Measurements from ENCODE around the gene PDSS1.
"Not testable (repeated sequence)": the region's sequence is repeated elsewhere in the genome, so short reads cannot be mapped to it uniquely, and the experiment has no call there.

Gene PDSS1

DNA sequence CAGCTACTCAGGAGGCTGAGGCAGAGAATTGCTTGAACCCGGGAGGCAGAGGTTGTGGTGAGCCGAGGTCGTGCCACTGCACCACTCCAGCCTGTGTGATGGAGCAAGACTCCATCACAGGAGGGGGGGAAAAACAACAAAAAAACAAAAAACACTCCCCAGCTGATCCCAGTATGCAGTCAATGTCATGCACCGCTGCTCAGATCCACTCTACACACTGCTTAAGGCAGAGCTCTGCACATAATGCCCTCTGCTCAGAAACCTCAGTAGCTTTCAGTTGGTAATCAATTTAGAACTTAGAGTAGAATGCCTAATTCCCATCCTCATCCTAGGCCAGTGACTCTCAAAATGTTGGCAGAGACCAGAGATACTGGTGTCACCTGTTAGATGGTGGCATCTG is 43.9 kb downstream of the PDSS1 start:
- no peak for DNase-seq

DNA sequence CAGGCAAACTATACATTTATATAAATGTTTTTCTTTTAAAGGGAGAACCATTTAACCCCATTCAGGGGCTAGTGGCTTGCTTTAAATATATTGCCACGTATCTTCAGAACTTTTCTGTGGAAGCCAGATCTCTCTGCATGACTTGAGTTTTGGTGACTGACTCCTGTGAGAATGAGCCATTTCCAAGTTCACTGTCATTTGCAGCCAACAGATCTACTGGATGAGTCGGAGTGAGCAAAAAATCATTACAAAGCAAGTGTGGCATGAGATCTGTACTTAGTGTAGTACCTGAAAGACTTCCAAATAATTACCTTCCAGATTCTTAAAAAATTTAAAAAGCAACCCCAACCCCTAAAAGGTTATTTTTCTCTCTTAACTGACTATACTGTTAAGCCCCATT is 45.6 kb downstream of the PDSS1 start:
- no peak for DNase-seq

DNA sequence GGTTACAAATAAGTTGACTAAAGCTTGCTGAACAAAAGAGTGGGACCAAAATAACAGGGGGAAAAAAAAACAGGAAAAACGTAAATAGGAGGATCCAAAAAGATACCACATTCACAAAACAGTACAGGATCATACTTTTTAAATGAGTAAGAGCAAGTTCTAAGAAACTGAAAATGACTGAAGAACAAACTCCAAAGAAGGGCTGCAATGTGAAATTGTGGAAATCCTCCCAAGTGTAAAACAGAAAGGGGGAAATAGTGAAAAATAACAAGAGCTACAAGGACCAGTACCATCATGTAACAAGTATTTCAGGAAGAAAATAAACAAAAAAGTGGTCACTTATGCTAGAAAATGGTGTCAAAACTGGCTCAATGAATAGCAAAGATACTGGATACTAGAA is 46.3 kb downstream of the PDSS1 start:
- DNase-seq: no peak

DNA sequence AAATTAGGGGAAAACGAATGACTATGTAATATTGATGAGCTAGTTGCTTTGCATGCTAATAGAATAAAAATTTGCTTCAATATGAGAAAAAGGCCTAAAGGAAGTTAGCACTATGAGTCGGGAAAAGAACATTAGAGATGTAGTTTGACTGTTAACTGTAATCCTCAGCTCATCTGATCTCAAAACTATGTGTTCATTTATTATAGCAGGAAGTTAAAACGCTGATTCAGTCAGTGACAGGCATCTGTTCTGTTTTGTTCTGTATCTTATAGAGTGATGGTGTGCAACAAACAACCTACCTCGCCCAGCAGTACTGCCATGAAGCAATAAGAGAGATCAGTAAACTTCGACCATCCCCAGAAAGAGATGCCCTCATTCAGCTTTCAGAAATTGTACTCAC is 48.6 kb downstream of the PDSS1 start:
- DNase-seq: no peak

DNA sequence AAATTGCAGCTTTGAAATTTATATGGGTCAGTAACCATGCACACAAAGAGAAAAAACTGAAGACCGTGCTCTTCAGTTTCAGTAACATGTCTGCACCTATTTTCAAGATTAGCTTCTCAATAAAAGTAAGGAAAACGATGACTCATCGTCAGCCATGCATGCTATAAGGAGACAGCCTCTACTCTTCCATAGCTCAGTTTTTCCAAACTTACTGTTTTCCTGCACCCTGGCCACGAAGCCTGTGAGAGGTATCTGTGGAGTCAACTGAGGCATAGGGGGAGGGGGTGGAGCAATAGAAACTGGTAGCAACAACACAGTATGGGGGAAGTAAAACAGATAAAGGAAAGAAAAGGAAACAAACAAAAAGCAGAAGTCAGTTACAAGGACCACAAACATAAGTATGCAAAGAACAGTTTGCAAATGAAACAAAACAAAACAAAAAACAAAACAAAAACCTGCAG is 58.0 kb downstream of the PDSS1 start:
- no peak for DNase-seq

DNA sequence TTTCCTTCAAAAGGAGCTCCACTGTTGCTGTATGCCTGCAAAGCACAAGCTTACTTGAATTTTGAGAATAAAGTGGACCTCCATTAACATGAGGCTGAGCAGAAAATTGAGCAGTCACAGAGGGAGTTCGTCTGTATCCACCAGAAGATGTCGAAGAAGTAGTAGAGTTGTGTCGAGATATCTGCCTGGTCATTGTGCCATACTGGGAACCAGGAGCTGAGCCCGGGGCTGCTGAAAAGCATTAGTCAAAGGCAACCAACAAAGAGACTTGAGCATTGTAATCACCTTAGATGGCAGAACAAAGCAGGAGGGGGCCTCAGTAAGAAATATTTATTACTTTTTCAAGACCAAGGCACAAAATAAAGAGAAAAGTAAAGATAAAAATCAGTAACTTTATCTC is 61.5 kb downstream of the PDSS1 start:
- DNase-seq: no peak

DNA sequence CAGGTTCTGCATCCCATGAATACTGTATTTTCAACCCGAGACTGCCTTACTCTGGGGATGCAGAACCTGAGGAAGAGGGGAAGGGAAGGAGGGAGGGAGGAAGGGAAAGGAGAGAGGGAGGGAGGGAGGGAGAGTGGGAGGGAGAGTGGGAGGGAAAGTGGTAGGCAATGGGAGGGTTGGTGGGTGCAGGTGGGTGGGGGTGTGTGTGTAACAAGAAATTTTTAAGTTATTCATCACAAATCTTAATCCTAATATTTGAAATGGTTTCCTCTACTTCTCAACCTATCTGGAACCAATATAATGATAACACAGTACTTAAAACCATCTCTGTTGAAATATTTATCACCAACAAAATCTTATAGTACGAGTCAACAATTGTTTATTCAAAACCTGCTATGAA is 68.0 kb downstream of the PDSS1 start:
- DNase-seq: no peak

DNA sequence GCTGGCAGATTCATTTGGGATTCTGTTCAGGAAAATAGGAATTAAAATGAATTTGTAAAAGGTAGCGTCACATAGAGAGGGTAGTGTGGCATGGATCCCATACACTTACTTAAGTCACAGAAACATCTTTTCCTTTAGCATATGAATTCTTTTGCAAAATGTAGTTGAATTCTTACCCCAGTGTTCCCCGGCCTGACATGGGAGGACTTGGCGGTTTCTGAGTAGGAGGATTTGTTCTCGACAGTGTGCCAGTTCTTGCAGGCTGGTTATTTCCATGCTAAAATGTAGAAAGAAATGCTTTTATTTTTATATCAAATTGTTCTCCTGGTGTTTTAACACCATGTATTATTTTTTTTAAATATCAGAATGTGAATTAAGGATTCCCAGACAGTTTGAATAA is 72.6 kb downstream of the PDSS1 start:
- DNase-seq: no peak

DNA sequence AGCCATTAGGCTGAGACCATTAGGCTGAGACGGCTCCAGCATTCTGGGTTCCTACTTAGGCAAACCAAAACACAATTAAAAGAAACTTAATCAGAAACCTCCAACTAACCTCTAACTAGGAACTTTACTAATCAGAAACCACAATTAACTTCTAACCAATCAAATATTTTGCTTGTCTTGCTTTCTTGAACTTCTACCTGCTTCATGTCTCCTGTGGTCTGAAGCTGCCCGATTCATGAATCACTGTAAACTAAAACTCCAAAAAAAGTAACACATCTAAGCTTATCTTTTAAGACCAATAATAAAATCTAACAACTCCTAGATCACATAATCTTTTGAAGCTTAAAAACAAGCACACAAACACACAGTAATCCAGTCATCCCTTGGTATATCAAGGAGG is 76.1 kb downstream of the PDSS1 start:
- peak; percentile 20 for DNase-seq

DNA sequence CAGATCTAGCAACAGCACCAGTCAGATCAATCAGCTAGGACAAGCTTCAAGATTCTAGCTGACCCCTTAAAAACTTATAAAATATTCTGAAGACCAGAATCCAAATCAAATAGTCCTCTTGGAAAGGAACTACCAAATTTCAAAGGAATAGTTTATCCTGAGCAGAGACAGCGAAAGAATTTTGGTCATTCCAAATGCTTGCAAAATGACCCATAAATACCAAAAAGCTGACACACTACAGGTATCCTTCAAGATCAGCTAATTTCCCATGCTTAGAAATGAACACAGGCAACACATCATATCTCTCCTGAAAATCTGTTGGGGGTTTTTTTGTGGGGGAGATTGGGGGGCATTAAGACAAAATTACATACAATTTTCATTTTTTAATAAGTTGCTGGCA is 78.8 kb downstream of the PDSS1 start:
- no peak for DNase-seq

DNA sequence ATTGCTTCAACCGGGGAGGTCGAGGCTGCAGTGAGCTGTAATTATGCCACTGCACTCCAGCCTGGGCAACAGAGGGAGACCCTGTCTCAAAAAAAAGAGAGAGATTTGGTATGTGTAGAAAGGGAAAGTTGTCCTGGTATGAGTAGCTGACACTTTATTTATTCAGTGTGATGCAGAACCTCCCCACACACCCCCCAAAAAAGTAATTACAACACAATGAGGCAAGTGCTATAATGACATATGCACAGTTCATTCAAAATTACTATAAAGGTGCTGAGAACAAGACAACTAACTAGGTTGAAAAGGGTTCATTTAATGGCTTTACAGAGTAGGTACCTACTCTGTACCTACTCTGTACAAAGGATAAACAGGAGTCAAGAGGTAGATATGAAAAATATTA is 80.2 kb downstream of the PDSS1 start:
- DNase-seq: no peak

DNA sequence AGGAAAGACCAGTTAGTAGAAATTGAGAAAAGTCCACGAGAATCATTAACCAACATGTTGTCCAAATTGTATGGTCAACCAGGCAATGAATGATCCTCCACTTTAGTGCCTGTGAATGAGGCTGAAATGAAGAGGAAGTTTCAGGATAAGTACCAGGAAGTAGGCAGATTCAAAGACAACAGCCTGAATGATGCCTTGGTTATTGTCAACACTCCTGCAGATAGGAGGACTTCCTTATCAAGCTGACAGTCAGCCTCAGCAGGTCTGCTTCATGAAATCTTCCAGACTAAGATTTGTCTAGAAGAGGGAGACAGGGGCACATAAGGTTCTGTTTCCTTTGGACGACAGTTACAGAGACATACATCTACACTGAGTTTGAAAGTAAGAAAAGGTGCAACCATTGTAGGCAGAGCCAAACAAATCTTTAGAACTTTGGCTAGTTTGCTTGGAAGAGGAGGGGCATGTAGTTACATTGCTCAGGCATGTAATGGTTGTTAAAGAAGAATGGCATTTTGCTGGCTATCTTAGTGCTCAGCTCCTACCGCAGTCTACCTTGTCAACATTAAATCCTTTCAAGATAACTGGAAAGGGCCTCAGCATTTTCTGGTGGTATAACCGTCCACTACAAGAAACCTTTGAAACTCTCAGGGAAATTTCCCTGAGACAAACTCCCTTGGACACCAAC is 81.8 kb downstream of the PDSS1 start:
- DNase-seq: no peak

DNA sequence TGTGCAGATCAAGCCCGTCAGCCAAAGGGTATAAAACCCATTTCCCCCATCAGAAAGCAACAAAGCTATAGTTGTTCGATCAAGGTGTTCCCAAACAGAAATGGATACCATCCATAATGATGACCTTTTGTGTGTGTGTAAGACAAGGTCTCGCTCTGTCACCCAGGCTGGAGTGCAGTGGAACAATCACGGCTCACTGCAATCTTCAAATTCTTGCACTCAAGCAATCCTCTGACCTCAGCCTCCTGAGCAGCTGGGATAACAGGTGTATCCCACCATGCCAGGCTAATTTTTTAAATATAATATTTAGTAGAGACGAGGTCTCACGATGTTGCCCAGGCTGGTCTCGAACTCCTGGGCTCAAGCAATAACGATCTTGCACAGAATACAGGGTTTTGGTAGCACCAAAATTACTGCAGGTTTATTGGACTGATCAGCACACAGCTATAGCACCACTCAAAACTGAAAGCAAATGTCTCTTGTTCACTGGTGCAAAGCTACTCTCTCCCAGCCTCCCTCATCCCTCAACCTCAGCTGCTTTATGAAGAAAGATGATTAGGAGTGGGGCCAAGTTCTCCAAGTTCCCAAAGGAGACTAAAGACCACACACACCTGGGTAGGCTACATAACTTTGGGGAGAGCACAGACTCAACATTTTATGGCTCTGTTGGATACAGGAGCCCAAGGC is 82.7 kb downstream of the PDSS1 start:
- DNase-seq: no peak

DNA sequence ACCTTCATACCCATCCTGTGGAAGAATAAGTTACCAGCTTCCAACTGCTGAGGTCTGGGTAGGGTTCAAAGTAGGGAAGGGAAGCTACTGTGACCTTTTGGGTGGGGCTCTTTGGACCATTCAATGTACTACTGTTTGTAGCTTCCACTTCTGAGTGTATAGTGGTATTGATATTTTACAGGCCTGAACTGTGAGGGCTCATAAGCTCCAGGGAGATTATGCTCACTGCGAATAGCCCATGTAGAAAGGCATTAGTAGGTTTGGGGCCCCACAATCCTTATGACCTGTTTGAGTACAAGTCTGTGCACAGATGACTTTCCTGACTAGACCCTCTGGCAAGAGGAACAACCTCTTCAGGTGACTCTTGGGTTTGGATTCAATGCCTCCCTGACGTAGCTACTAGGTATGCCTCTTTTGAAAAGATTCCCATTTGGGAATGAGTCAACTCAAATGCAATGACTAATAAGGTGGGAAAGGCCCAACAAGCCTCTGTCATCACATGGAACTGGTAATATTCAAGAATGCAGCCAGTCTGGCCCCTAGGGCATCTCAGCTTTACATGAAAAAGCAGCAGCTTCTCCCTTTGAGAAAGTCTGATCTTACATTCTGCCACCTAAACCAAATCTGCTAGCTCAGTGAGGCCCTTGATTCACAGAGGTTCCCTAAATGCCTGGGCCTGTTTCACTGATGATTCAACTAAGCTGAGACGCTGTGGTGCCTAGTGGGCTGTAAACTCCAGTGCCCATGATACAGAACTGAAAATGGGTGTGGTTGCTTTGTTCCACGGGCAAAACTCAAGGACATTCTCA is 83.5 kb downstream of the PDSS1 start:
- DNase-seq: peak; percentile 22

DNA sequence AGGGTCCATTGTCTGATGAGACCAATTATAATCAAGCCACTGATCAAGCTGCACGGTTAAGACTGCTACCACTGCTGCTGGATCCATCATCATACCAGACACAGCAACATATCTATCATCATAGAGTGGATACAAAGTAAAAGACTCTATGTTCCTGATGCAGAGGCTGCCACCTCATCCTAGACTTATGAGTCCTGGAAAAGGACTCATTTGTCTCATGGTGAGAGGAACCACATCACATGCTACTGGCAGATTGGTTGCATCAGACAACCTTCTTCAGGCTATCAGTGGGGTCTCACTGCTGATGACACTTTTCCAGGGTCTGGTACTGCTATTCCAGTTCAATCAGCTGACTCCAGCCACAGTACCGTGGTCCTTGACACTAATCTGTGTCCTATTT is 84.3 kb downstream of the PDSS1 start:
- no peak for DNase-seq

DNA sequence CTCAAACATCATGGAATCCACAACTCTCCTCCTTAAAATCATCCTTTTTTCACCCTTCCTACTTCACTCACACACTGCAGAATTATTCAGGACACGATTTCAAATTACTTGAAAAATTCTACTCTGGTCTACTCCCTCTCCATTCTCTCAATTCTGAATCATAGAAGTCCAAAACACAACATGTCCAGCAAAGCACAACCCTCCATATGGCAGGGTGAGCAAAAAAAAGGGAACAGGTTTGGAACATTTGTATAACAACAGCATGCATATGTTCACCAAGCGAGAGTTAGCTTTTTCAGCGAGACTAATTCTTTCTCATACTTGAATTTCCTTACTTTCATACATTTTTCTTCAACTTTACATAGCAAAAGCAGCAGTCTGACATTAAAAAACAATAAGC is 89.9 kb downstream of the PDSS1 start:
- no peak for DNase-seq

DNA sequence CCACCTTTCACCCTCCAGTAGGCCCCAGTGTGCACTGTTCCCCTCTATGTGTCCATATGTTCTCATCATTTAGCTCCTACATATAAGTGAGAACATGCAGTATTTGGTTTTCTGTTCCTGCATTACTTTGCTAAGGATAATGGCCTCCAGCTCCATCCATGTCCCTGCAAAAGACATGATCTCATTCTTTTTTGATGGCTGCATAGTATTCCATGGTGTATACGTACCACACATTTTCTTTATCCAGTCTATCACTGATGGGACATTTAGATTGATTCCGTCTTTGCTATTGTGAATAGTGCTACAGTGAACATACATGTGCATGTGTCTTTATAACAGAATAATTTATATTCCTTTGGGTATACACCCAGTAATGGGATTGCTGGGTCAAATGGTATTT is 92.3 kb downstream of the PDSS1 start:
- DNase-seq: not testable (repeated sequence)

DNA sequence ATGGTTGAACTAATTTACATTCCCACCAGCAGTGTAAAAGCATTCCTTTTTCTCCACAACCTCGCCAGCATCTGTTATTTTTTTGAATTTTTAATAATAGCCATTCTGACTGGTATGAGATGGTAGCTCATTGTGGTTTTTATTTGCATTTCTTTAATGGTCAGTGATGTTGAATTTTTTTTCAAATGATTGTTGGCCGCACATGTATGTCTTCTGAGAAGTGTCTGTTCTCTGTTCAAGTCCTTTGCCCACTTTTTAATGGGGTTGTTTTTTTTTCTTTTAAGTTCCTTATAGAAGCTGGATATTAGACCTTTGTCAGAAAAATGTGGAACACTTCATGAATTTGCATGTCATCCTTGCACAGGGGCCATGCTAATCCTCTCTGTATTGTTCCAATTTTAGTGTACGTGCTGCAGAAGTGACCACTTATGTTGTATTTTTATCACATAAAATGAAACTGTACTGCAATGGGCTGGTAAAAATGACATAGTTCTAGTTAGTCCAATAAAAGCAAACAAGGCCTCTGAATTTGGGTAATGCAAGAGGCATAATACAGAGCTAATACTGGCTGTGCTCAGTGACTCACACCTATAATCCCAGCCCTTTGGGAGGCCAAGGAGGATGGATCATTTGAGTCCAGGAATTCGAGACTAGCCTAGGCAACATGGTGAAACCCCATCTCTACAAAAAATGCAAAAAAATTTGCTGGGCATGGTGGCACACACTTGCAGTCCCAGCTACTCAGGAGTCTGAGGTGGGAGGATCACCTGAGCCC is 92.9 kb downstream of the PDSS1 start:
- no peak for DNase-seq

DNA sequence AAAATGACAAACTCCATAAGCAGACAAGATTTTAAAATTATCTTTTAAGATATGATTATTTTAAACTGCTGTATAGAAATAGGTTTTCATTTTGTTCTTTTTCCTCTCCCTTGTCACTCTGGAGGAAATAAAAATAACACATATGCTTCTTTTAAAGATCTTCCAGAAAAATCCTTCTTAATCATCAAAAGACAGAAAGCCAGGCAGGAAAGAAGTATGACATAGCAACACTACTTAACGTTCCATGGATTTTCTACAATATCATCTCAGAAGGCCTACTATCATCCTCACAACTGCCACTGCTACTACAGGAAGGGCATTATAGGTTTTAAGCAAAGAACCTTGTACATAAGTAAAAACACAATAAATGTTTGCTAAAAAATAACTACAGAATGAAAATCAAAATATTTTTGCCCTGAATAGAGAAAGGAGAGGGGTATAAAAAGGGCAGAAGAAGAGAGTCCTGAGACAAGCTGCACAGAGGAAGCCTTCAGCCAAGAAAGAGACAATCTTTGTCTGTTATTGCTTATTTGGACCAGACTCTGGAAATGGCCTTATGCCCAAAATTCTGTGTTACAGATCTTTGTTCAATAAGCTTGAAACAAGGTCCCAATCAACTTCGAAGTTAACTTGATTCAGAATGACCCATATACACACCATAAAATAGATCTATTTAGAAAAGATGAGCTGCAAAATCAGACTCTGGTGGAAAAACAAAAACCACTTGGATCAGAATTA is 95.4 kb downstream of the PDSS1 start:
- no peak for DNase-seq

All from CD4-positive, alpha-beta T cell treated with Interleukin-4 for 4 hours (primary cell).